Jurkat, Clone E6-1 (cell line): Measurements from ENCODE around the gene IL4R.
"Not testable (repeated sequence)": the region's sequence is repeated elsewhere in the genome, so short reads cannot be mapped to it uniquely, and the experiment has no call there.

Experiments used
- DNase-seq: peaks from one replicate; pipeline ENCODE4 v3.0.0-alpha.2; 2011; ENCODE audit warnings: low read depth, low spot score
- H3K4me3 ChIP-seq: 2 replicates; pipeline ENCODE4 v1.5.1; 2011; ENCODE audit warnings: mild to moderate bottlenecking, low read length, control low read depth, moderate library complexity

Gene IL4R

DNA sequence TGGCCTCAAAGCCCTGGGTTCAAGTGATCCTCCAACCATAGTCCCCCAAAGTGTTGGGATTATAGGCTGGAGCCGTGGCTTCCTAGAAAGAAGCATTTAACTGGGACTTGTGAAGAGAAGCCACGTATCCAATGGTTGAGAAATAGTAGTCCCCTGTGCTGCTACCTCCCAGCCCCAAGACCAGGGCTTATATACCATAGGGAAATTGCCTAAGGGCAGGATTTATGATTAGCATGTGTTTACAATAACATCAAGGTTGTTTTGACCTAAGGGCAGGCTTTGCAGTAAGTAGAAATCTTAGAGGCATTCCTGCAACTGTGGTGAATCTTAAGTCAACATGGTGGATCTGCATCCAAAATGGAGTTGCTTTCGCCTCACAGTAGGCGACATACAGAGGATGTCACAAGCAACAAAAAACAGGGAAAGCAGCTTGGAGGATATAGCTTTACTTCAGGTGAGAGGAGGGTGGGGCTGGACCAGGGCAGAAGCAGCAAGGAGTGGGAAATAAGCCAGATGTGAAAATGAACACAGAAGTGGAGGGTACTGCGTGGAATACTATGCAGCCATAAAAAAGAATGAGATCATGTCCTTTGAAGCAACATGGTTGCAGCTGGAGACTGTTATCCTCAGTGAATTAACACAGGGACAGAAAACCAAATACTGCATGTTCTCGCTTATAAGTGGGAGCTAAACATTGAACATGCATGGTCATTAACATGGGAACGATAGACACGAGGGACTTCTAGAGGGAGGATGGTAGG, 26.5 kb upstream of the IL4R start:
- H3K4me3 ChIP-seq: no peak overlapping the region
- no peak for DNase-seq

DNA sequence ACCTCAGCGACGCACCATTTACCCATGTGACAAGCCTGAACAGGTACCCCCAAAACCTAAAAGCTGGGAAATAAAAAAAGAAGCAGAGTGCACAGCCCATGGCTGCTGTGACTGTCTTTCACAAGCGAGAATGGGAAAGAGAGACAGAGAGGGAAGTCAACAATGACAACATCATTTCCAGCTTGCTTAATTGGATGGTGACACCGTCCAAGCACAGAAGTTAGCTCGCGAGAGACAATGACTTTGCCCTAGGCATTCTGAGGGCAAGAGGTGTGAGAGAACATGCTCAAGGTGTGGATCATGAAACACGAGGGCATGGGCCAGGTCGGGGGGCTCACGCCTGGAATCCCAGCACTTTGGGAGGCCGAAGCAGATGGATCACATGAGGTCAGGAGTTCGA, 25.9 kb upstream of the IL4R start:
- H3K4me3 ChIP-seq: no peak overlapping the region
- DNase-seq: no peak

DNA sequence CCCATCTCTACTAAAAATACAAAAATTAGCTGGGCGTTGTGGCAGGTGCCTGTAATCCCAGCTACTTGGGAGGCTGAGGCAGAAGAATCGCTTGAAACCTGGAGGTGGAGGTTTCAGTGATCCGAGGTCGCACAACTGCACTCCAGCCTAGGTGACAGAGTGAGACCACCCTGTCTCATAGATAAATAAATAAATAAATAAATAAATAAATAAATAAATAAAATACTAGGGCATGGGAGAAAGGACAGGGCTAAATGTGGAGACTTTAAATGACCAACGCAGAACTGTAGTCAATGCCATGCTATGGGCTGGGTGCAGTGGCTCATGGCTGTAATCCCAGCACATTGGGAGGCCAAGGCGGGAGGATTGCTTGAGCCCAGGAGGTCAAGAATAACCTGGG, 25.5 kb upstream of the IL4R start:
- H3K4me3 ChIP-seq, DNase-seq: not testable (repeated sequence)

DNA sequence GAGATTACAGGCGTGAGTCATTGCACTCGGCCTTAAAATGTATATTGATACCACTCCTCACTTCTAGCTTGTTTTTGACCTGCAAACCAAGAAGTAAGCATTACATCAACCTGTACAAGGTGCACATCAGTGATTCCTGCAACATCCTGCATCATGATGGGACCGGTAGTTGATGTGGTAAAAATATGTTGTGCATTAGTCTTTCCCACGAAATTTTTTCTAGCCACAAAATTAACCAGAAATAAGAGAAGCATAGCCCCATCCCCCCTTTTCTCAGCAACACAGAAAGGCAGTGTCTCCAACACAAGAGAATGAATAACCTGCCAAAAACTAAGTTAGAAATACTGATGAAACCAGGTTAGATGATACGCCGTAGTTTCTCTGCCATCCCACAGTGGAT, 24.1 kb upstream of the IL4R start:
- DNase-seq: peak; percentile 52

DNA sequence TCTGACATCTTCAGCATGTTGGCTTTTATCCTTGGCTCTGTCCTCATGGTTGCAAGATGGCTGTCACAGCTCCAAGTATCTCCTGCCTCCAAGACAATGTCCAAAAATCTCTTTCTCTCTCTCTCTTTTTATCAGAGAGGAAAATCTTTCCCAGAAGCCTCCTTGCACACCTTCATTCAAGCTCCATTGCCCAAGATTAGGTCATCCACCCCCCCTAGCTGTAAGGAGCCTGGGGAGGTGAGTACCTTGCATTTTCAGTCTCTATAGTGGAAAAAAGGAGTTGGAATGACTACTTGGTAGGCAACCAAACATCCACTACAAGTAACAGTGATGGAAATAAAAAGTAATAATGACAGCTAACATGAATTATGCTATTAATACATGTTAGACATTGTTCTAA, 23.2 kb upstream of the IL4R start:
- H3K4me3 ChIP-seq: no peak overlapping the region
- DNase-seq: no peak

More for the DNA sequence above, 24.1 kb upstream of the IL4R start:
- no peak overlapping the region for H3K4me3 ChIP-seq

DNA sequence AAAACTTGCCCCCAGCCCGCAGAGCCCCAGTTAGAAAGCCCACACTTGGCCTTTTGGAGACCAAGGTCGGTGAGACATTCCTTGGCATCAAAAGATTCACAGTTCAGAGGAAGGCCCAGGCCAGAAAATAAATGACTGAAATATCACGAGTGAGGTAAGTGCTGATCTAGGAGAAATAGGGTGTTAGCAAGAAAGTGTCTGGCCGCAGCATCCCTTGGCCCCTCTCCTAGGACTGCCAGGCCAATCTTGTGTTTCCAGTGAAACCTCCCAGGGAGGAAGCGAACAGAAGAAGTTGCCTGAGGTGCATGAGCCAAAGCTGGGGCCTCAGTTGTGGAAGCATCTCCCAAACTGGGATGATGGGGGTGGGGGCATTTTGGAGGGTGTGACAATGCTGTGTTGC, 22.7 kb upstream of the IL4R start:
- no peak overlapping the region for H3K4me3 ChIP-seq
- DNase-seq: no peak

DNA sequence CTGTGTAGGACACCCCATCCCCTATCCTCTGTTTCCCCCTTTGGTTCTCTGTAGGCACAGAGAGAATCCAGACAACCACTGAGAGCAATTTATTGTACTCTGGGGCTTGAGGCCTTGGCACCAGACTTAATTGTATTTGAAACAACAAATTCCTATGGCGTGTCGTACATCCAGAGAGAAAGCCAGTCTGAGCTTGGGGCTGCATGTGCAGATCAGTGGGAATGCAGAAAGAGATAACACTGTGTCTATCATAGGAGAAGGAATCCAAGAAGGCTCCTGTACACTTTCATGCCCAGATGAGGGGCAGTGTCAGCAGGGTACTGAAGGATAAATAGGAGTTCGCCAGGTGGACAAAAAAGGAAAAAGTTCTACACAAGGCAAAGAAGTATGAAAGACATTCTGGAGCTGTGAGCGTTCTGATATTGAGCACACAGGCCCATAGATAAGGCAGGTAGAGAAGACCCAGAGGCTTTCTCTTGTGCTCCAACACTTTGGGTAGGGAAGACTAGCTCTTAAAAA, 22.0 kb upstream of the IL4R start:
- no peak for DNase-seq

DNA sequence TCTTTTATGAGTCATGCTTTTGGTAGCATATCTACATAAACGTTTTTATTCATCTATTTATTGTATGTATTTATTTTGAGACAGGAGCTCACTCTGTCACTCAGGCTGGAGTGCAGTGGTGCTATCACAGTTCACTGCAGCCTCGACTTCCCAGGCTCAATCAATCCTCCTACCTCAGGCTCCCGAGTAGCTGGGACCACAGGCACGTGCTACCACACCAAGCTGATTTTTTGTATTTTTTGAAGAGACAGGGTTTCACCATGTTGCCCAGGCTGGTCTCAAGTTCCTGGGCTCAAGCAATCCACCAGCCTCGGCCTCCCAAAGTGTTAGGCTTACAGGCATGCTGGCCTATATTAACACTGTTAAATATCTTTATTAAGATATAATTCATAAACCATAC, 20.4 kb upstream of the IL4R start:
- DNase-seq: no peak

More for the DNA sequence above, 22.0 kb upstream of the IL4R start:
- H3K4me3 ChIP-seq: no peak overlapping the region

DNA sequence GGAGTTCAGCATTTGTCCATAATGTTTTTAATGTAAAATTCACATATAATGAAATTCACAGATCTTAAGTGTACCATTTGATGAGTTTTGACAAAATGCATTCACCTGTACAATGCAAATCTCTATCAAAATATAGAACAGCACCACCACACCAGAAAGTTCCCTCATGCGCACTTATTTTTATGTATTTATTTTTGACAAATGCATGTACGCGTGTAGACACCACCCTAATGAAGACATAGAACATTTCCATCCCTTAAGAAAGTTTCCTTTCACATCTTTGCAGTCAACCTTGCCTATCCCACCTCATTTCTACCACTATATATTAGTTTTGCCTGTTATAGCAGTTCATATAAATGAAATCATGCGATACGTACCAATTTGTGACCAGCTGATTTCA, 15.6 kb upstream of the IL4R start:
- H3K4me3 ChIP-seq: no peak overlapping the region
- DNase-seq: no peak

More for the DNA sequence above, 20.4 kb upstream of the IL4R start:
- H3K4me3 ChIP-seq: no peak overlapping the region

DNA sequence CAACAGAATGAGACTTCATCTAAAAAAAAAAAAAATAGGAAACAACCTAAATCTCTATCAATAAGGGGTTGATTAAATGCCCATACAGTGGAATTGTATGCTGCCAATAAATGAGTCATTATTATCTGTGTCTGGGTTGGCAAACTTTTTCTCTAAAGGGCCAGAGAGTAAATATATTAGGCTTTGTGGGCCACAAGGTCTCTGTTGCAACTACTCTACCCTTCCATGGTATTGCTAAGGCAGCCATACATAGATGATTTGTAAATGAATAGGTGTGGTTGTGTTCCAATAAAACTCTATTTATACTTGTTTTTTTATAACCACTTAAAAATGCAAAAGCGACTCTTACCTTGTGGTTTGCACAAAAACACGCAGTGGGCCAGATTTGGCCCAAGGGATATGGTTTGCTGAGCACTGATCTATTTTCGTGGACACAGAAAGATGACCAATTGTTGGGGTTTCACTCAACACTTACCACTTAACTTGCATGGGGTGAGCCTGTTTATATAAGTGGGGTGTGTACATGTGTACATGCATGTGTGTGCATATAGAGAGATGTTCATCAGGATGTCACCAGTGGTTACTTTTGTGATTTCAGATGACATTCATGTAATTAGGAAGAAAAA, 12.4 kb upstream of the IL4R start:
- no peak overlapping the region for H3K4me3 ChIP-seq

DNA sequence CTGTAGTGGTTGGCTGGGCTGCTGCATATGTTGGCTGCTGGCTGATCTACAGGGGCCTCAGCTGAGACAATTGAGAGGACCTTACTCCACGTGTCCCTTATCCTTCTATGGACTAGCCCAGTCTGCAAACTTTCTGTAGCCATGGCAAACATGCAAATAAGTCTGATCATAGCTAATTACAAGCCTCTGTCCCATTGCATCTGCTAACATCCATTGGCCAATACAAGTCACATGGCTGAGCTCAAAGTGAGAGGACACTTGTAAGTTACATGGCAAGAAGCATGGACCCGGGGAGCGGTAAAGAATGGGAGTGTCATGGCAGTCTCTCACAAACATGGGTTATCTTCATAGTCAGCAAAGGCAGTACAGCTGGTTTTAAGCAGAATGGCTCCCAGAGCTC, 11.6 kb upstream of the IL4R start:
- DNase-seq: no peak
- no peak overlapping the region for H3K4me3 ChIP-seq

More for the DNA sequence above, 12.4 kb upstream of the IL4R start:
- no peak for DNase-seq

DNA sequence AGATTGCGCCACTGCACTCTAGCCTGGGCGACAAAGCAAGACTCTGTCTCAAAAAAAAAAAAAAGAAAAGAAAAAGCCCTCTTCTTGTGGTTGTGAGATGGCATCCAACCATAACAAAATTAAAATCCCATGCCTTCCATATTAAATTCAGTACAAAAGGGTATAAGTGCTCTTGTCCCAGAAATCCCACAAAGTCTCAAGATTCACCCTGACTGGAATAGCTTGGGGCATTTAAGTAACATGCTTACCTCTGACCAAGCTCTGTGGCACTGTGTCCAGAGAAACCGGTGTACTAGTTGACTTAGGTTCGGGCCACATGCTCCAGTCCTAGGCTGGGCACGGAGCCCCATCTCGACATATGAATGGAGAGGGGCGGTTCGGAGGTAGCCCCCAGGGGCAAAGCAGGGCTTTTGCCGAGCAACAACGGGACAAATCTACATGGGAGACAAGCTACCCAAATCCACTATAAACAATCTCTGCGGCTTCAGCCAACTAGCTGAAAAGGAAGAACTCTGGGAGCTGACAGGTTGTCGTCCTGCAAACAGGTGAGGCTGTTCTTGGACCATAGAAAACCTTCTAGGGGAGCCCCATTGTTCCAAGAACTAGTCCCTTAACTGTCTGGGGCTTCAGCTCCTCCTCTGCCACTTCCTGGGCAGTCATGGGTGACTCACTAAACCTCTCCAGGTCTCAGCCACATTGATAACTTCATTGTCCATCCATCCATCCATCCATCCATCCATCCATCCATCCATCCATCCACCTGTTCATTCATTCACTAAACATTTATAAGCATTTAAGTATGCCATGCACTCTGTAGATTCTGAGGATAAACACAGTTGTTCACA, 10.3 kb upstream of the IL4R start:
- no peak for DNase-seq
- H3K4me3 ChIP-seq: no peak overlapping the region

DNA sequence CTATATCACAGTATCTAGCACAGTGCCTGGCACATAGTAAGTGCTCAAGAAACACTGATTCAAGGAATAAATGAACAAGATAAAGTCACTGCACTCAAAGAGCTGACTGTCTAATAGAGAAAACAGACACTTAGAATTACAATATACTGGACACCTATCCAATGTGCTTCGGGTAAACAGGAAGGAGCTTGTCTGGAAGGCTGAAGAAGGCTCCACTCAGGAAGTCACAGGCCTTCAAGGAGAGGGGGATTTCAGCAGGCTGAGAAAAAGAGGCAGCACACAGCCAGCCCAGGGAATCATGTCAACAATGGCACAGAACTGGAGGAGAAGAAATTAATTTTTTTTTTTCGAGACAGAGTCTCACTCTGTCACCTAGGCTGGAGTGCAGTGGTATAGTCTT, 9.7 kb upstream of the IL4R start:
- DNase-seq: no peak
- H3K4me3 ChIP-seq: no peak overlapping the region

DNA sequence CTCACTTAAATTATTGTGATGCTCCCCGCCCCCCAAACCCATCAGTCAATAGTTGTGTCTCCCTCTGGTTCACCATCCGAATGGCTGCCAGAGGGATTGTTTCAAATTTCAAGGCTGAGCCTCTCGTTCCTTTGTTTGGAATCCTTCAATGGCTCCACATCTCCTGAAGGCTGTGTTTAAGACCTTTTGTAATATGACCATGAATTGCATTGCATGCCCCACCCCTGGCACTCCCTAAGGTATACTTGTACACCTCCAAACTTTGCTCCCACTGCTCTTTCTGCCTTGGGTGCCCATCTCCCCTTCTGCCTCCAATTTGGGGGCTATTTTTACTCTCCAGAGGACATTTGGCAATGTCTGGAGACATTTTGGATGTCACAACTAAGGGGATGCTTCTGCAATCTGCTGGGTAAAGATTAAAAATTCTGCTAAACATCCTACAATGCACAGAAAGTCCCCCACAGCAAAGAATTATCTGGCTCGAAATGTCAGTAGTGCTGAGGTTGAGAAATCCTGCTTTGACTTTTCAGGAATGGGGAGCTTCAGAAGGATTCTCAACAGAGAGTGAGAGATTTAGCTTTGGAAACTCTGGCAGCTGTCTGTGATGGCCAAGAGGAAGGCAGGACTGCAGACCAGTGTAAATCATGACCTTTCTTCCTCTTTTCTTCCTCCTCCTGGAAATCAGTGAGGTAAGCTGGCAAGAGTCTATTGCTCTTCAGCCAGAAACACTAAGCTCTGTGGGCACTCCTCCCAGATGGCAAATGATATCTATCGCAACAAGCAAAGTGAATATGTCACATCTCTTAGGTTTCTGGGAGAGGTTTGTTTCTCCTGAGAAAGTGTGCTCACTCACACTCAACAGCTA, 8.7 kb upstream of the IL4R start:
- no peak for DNase-seq
- no peak overlapping the region for H3K4me3 ChIP-seq

DNA sequence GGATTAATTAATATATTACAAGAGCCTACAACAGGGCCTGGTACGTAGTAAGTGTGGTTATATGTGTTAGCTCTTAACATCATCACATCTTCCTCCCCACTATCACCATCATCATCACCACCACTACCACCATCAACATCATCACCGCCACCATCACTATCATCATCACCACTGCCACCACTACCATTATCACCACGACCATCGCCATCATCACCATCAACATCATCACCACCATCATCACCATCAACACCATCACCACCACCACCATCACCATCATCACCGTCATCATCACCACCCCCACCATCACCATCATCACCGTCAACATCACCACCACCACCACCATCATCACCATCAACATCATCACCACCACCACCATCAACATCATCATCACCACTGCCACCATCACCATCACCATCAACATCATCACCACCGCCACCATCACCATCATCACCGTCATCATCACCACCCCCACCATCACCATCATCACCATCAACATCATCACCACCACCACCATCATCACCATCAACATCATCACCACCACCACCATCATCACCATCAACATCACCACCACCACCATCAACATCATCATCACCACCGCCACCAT, 7.8 kb upstream of the IL4R start:
- no peak for DNase-seq
- H3K4me3 ChIP-seq: no peak overlapping the region

DNA sequence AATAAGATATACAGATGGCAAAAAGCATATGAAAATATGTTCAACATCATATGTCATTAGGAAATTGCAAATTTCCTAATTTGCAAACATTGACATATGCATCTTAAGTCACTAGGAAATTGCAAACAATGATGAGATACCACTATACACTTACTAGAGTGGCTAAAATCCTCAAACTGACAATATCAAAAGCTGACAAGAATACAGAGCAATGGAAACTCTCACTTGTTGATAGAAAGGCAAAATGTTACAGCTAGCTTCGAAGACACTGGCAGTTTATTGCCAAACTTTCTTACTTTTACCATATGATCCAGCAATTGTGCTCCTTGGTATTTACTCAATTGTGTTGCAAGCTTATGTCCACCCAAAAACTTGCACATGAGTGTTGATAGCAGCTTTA, 5.0 kb upstream of the IL4R start:
- H3K4me3 ChIP-seq: no peak overlapping the region
- no peak for DNase-seq

DNA sequence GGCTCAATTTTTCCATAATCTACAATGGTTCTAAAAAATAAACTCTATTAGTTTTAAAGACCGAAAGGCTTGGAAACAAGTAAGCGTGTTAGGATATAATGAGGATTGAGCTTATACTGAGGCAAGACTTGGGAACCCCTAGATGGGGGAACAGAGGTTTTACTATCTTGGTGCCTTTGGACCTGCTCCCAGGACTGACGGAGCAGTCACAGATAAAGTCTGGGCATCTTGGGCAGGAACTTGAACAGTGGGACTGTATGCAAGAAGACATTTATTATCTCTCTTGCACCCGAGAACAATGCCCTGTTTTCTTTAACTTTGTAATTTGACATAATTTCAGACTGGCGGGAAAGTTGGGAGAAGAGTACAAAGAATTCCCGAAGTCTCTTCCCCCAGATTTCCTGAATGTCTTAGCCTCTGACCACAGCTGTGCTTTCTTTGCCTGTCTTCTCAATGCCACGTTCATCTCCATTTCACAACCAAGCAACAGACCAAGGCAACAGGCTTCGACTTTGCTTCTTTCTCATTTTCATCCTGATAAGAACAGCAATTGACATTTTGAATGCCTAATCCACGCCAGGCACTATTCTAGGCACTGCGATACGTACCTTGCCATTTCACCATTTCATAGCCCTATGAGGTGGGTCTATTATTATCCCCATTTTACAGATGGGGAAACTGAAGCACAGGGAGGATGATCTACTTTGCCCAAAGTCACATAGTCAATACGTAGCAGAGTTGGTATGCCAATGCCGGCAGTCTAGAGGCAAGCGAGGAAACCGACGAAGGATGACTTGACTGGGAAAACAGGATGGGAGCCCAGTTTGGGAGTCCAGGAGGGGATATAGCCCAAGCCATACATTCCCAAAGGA, 3.0 kb upstream of the IL4R start:
- no peak overlapping the region for H3K4me3 ChIP-seq
- no peak for DNase-seq

DNA sequence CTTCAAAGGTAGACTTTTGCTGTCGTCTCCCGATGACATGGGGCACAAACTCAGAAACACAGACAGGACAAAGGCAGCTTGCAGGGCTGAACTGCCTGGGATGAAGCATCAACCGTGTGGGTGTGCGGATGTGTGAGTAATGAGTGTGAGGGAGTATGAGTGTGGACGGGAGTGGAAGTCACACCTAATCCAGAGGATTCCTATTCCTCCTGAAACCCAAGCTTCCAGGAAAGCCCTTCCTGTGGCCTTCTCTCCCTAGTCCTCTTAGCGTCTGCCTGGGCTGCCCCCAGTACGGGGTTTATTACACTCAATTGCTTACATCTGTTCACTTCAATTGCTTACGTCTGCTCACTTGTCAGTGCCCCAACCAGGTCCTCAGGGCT, 2.3 kb upstream of the IL4R start:
- no peak overlapping the region for H3K4me3 ChIP-seq
- no peak for DNase-seq
